ENCODE results near the gene CYP11A1. TPM values are rescaled to one million over a fixed set of nuclear protein-coding genes. Genes with fewer than 3 reads are reported as not detected.

Gene CYP11A1
- polyA plus RNA-seq, 3 donors = not detected

- H3K27ac ChIP-seq (ENCODE audit: low read depth in 1 of 2, low read length in 2 of 2) = no peak overlapping the region
- H3K9me3 ChIP-seq (replicated peaks in 1 of 2; ENCODE audit: control insufficient read depth in 1 of 2, insufficient read depth in 1 of 2, low read length in 2 of 2) = no peaks in the 10 kb centered on the region
- Mint-ChIP-seq H3K4me3 (peak overlapping the region in 1 of 2 donors; percentile 23), H3K36me3 (peaks cover 0 to 1% of the 10 kb centered on the region in 2 donors), H3K27ac (no peak overlapping the region), H3K27me3 (ENCODE audit: low read depth in 3 of 3) (peaks cover 57 to 79% (median 59%) of the 10 kb centered on the region in 3 donors), H3K9me3 (peaks cover 0 to 9% (median 0%) of the 10 kb centered on the region in 7 donors), H3K4me1 (peaks cover 19% of the 10 kb centered on the region)
- WGBS (ENCODE audit: insufficient coverage) = 73% methylated on average over 7 of the region's 10 CpGs
- no peaks in the 10 kb centered on the region for H3K36me3 ChIP-seq (replicated peaks in 1 of 2; ENCODE audit: control insufficient read depth in 1 of 2, insufficient read depth in 2 of 2, low read length in 2 of 2)
- no peaks in the 10 kb centered on the region for H4K20me1 ChIP-seq (ENCODE audit: insufficient read depth, low read length)
- no peak overlapping the region for H3K4me2 ChIP-seq (replicated peaks; ENCODE audit: extremely low read depth, low read length, poor library complexity, severe bottlenecking)
- DNase-seq = no peak
- no peak for TF ChIP-seq CTCF (IDR thresholded peaks at IDR 0.05)
- peaks cover 19 to 54% of the 10 kb centered on the region in 2 donors for H3K27me3 ChIP-seq (ENCODE audit: control insufficient read depth in 2 of 2, insufficient read depth in 2 of 2, low read length in 2 of 2)
- H3K4me1 ChIP-seq (ENCODE audit: control insufficient read depth in 1 of 2, insufficient read depth in 2 of 2, low read length in 2 of 2) = peaks cover 10 to 16% of the 10 kb centered on the region in 2 donors
- no peak overlapping the region for H3K9ac ChIP-seq (ENCODE audit: insufficient read depth, low read length, poor library complexity, severe bottlenecking)
- H2AFZ ChIP-seq (ENCODE audit: insufficient read depth, low read depth, low read length, poor library complexity, severe bottlenecking) = no peak overlapping the region
- no peaks in the 10 kb centered on the region for H3K79me2 ChIP-seq (ENCODE audit: insufficient read depth, low read length)
- H3K4me3 ChIP-seq (replicated peaks in 1 of 3; ENCODE audit: low read depth in 2 of 3, low read length in 3 of 3) = no peak overlapping the region
- intact Hi-C loops (cut with micrococcal nuclease) = no loop called here
These were observed 1.8 kb upstream of the CYP11A1 start for GRCh38 chr15:74369084-74369745.

GRCh38 chr15:74368121-74368520 is 675 bp upstream of the CYP11A1 start:
- peaks cover 19 to 60% of the 10 kb centered on the region in 2 donors for H3K27me3 ChIP-seq (ENCODE audit: control insufficient read depth in 2 of 2, insufficient read depth in 2 of 2, low read length in 2 of 2)
- H2AFZ ChIP-seq (ENCODE audit: insufficient read depth, low read depth, low read length, poor library complexity, severe bottlenecking) = no peak overlapping the region
- Mint-ChIP-seq H3K9me3 (peaks cover 0 to 9% (median 0%) of the 10 kb centered on the region in 7 donors), H3K4me3 (no peak overlapping the region), H3K27me3 (ENCODE audit: low read depth in 3 of 3) (peaks cover 63 to 77% (median 64%) of the 10 kb centered on the region in 3 donors), H3K36me3 (peaks cover 0 to 1% of the 10 kb centered on the region in 2 donors), H3K4me1 (peaks cover 12% of the 10 kb centered on the region), H3K27ac (no peak overlapping the region)
- H3K9ac ChIP-seq (ENCODE audit: insufficient read depth, low read length, poor library complexity, severe bottlenecking) = no peak overlapping the region
- no peak overlapping the region for H3K4me3 ChIP-seq (replicated peaks in 1 of 3; ENCODE audit: low read depth in 2 of 3, low read length in 3 of 3)
- no peaks in the 10 kb centered on the region for H3K79me2 ChIP-seq (ENCODE audit: insufficient read depth, low read length)
- no peak for TF ChIP-seq CTCF (IDR thresholded peaks at IDR 0.05)
- no peaks in the 10 kb centered on the region for H3K9me3 ChIP-seq (replicated peaks in 1 of 2; ENCODE audit: control insufficient read depth in 1 of 2, insufficient read depth in 1 of 2, low read length in 2 of 2)
- WGBS (ENCODE audit: insufficient coverage) = 100% methylated on average over 3 of the region's 3 CpGs
- no peak for DNase-seq
- H3K27ac ChIP-seq (ENCODE audit: low read depth in 1 of 2, low read length in 2 of 2) = no peak overlapping the region
- H3K4me2 ChIP-seq (replicated peaks; ENCODE audit: extremely low read depth, low read length, poor library complexity, severe bottlenecking) = no peak overlapping the region
- H3K36me3 ChIP-seq (replicated peaks in 1 of 2; ENCODE audit: control insufficient read depth in 1 of 2, insufficient read depth in 2 of 2, low read length in 2 of 2) = no peaks in the 10 kb centered on the region
- H4K20me1 ChIP-seq (ENCODE audit: insufficient read depth, low read length) = no peaks in the 10 kb centered on the region
- peaks cover 5 to 8% of the 10 kb centered on the region in 2 donors for H3K4me1 ChIP-seq (ENCODE audit: control insufficient read depth in 1 of 2, insufficient read depth in 2 of 2, low read length in 2 of 2)
- intact Hi-C loops (cut with micrococcal nuclease) = no loop called here
